Measurements from ENCODE around the gene RRAGD. TPM values are rescaled to one million over a fixed set of nuclear protein-coding genes. Genes with fewer than 3 reads are reported as not detected.

The RRAGD gene
- polyA plus RNA-seq, 1 experiment: not detected

- H3K27ac ChIP-seq (ENCODE audit: low read depth, low read length): no peak overlapping the region
- no peak for TF ChIP-seq CTCF (IDR thresholded peaks at IDR 0.05; ENCODE audit: low read depth, low read length)
- no peaks in the 10 kb centered on the region for H3K9me3 ChIP-seq (ENCODE audit: control insufficient read depth, insufficient read depth, low read length)
- H3K4me3 ChIP-seq (ENCODE audit: low read depth, low read length): no peak overlapping the region
- ChIA-PET CTCF (interaction anchor here (0.9 to 1.0 kb wide), 2 partner anchors 49 to 109 kb away, joined by 4 to 6 read pairs; no protein-coding TSS in a partner anchor), POLR2A (no interaction called here)
- DNase-seq (ENCODE audit: low read depth, low spot score): no peak
- no peaks in the 10 kb centered on the region for H3K27me3 ChIP-seq (ENCODE audit: control insufficient read depth, insufficient read depth, low read length)
Observed at GRCh38 chr6:89323511-89323971, 88.5 kb downstream of the RRAGD start.

GRCh38 chr6:89321131-89321970 is 90.7 kb downstream of the RRAGD start:
- CTCF ChIA-PET: no interaction called here
- no peak overlapping the region for H3K27ac ChIP-seq (ENCODE audit: low read depth, low read length)
- no peak for DNase-seq (ENCODE audit: low read depth, low spot score)

DNA sequence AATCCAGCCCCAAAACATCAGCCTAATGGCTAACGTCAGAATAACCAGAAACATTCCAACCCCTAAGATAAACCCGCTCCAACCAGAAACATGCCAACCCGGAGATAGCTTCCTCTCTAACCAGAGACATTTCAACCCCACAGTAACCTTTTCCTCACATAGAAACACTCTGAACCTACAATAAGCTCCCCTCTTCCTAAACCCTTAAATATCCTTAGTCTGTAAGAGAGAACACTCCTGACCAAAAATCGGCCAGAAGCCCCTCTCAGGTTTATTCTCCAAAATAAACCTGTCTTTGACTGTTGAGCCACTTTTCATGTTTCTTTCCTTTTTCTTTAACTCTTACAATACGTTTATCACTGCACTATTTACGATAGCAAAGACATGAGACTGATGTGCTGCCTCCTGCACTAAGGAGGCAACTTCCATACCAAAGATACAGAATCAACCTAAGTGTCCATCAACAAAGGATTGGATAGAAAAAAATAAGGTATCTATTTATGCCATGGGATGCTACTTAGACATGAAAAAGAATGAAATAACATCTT is 92.0 kb downstream of the RRAGD start:
- H3K27me3 ChIP-seq (ENCODE audit: control insufficient read depth, insufficient read depth, low read length): no peaks in the 10 kb centered on the region

More at GRCh38 chr6:89321131-89321970, 90.7 kb downstream of the RRAGD start:
- no peaks in the 10 kb centered on the region for H3K27me3 ChIP-seq (ENCODE audit: control insufficient read depth, insufficient read depth, low read length)
- no peak overlapping the region for H3K4me3 ChIP-seq (ENCODE audit: low read depth, low read length)
- POLR2A ChIA-PET: no interaction called here
- H3K9me3 ChIP-seq (ENCODE audit: control insufficient read depth, insufficient read depth, low read length): no peaks in the 10 kb centered on the region
- no peak for TF ChIP-seq CTCF (IDR thresholded peaks at IDR 0.05; ENCODE audit: low read depth, low read length)

GRCh38 chr6:89317067-89317466 is 95.0 kb downstream of the RRAGD start:
- CTCF ChIA-PET: no interaction called here
- H3K27me3 ChIP-seq (ENCODE audit: control insufficient read depth, insufficient read depth, low read length): no peaks in the 10 kb centered on the region

More for the DNA sequence above, 92.0 kb downstream of the RRAGD start:
- Histone ChIP-seq H3K4me3 (ENCODE audit: low read depth, low read length) (no peak overlapping the region), H3K27ac (ENCODE audit: low read depth, low read length) (no peak overlapping the region), H3K9me3 (ENCODE audit: control insufficient read depth, insufficient read depth, low read length) (no peaks in the 10 kb centered on the region)
- POLR2A ChIA-PET: no interaction called here
- DNase-seq (ENCODE audit: low read depth, low spot score): no peak
- TF ChIP-seq CTCF (IDR thresholded peaks at IDR 0.05; ENCODE audit: low read depth, low read length): no peak
- CTCF ChIA-PET: interaction anchor here (1.3 kb wide), 1 partner anchor 48 kb away, joined by 3 read pairs; no protein-coding TSS in a partner anchor

More at GRCh38 chr6:89317067-89317466, 95.0 kb downstream of the RRAGD start:
- H3K27ac ChIP-seq (ENCODE audit: low read depth, low read length): no peak overlapping the region
- TF ChIP-seq CTCF (IDR thresholded peaks at IDR 0.05; ENCODE audit: low read depth, low read length): no peak
- no peak overlapping the region for H3K4me3 ChIP-seq (ENCODE audit: low read depth, low read length)
- no peak for DNase-seq (ENCODE audit: low read depth, low spot score)
- no peaks in the 10 kb centered on the region for H3K9me3 ChIP-seq (ENCODE audit: control insufficient read depth, insufficient read depth, low read length)
- POLR2A ChIA-PET: interaction anchor here (0.6 kb wide), 1 partner anchor 35 kb away, joined by 6 read pairs; the partner anchor contains the start of gene UBE2J1
